ENCODE data around the gene NETO1.

NETO1 gene

GRCh38 chr18:72721330-72721729 lies 146.5 kb downstream of the NETO1 start:
- DNase-seq = no peak

GRCh38 chr18:72720116-72720515 lies 147.7 kb downstream of the NETO1 start:
- DNase-seq = no peak

GRCh38 chr18:72704202-72704601 lies 163.6 kb downstream of the NETO1 start:
- DNase-seq = no peak

GRCh38 chr18:72700961-72701710 lies 166.7 kb downstream of the NETO1 start:
- no peak for DNase-seq

GRCh38 chr18:72697706-72698105 lies 170.1 kb downstream of the NETO1 start:
- no peak for DNase-seq

GRCh38 chr18:72692595-72692994 lies 175.2 kb downstream of the NETO1 start:
- DNase-seq = no peak
